NCI-H2107 treated with DMSO at 0.1 percent for 48 hours (cell line): ENCODE measurements around the gene DYNC1H1.

Experiments
- DNase-seq: peaks from one replicate; lab custom pipeline; 2025; ENCODE audit not compliant: unreplicated experiment; lab: John Stamatoyannopoulos, UW

Gene DYNC1H1

DNA sequence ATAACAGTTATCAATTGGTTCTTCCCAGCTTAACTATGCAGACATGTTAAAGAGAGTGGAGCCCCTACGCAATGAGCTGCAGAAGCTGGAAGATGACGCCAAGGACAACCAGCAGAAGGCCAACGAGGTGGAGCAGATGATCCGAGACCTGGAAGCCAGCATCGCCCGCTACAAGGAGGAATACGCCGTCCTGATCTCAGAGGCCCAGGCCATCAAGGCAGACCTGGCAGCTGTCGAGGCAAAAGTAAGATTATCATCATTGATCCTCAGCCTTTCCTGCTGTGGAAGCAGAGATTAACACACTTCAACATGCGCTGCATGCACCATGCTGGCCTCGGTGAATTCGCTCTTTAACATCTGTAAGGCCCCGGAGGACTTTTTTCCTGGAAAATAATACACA is 68.9 kb downstream of the DYNC1H1 start:
- DNase-seq, result no peak

DNA sequence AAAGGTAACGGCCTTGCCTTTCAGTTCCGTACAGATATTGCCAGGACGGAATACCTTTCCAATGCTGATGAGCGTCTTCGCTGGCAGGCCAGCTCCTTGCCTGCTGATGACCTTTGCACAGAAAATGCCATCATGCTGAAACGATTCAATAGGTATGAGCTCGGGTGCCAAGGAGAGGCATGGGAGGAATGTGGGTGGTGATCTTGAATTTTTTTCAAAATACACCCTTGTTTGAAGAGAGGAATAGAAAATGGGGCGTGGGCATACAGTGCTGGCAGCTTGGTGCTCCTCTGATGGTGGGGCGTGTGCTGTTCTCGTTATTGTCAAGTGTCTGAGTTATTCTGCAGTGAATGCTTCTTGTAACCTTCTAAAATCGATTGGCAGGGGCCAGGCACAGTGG is 69.9 kb downstream of the DYNC1H1 start:
- no peak for DNase-seq

- no peak for DNase-seq
Observed at GRCh38 chr14:102035914-102036313, 71.5 kb downstream of the DYNC1H1 start.

GRCh38 chr14:102037686-102038085 is 73.3 kb downstream of the DYNC1H1 start:
- DNase-seq, result no peak

- no peak for DNase-seq
Observed at GRCh38 chr14:102039157-102039556, 74.8 kb downstream of the DYNC1H1 start.

DNA sequence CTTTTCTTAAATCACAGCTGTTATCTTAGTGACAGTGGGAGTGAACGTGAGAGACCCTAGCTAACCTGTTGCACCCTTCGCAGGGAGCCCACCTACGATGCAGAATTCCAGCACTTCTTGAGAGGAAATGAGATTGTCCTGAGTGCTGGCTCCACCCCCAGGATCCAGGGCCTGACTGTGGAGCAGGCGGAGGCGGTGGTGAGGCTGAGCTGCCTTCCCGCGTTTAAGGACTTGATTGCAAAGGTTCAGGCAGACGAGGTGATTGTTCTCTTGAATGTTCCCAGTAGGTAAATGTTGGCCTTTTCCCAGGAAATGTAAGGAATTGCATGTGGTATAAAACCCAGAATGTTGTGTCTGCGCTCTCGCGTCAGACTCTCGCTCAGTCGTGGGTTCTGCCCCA is 75.8 kb downstream of the DYNC1H1 start:
- DNase-seq, result no peak

GRCh38 chr14:102042699-102043098 is 78.3 kb downstream of the DYNC1H1 start:
- DNase-seq, result no peak

DNA sequence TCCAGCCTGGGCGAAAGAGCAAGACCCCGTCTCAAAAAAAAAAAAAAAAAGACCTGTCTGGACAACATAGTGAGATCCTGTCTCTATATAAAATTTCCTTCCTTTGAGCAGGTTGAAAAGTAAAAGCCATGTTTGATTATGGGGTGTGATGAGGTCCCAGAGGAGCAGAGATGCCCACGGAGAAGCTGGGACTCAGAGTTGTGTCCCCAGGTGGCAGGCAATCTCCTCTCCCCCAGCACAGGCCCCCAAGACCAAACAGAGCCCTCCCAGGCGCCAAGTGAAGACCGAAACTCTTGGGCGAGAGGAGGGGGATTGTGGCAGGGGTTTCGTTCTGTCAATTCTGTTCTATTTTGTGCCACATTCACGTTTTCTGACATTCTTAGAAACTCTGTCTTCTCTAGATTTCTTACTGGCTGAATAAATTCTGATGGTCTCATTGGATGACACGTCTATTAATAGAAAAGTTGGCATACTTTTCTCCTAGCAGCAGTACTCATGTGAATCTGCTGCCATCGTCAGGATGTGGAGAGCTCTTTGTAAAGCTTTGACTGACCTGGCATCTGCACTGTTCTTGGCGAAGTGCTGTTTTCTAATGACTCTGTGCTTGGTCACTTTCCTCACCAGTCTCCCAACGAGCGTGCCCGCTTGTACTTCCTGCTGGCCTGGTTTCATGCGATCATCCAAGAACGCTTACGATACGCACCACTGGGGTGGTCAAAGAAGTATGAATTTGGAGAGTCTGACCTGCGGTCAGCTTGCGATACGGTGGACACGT is 79.1 kb downstream of the DYNC1H1 start:
- DNase-seq, result no peak

DNA sequence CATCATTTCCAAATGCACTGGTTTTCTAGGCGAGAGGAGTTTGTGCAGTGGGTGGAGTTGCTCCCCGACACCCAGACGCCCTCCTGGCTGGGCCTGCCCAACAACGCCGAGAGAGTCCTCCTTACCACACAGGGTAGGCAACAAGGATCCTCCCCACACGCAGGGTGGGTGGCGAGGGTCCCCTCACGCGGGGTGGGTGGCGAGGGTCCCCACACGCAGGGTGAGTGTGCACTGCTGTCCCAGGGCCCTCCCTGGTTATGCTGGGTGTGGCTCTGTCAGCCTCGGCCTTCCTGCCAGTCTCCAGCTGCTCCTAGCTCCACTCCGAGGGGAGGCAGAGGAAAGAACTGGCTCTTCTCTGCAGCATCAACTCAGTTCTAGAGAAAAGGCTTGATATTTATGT is 80.2 kb downstream of the DYNC1H1 start:
- DNase-seq, result no peak

GRCh38 chr14:102046337-102047278 is 82.2 kb downstream of the DYNC1H1 start:
- peak; percentile 88 for DNase-seq

GRCh38 chr14:102047808-102048540 is 83.6 kb downstream of the DYNC1H1 start:
- no peak for DNase-seq

DNA sequence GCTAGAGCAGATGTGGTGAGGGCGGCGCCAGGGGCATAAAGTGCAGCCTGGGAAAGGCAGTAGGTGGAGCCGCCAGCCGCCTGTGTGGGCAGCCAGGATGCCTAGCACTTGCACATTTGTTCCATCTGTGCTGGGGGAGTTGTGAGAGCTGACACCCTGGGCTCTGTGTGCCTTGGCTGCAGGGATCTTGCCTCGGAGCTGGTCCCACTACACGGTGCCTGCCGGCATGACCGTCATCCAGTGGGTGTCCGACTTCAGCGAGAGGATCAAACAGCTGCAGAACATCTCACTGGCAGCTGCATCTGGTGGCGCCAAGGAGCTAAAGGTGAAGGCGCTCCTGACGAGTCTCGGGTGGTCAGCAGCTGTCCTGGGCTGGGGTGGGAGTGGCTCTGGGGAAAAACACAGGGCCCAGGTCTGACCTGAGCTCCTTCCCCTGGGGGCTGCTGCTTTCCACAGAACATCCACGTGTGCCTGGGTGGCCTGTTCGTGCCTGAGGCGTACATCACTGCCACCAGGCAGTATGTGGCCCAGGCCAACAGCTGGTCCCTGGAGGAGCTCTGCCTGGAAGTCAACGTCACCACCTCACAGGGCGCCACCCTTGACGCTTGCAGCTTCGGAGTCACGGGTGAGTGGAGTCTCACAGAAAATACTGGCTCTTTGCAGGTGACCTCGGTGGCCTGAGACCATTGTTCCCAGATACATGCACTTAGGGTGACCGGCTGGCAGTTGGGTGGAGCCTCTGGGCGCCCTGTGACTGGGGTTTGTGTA is 85.1 kb downstream of the DYNC1H1 start:
- DNase-seq, result no peak

- no peak for DNase-seq
Observed at GRCh38 chr14:102050026-102050405, 85.6 kb downstream of the DYNC1H1 start.

DNA sequence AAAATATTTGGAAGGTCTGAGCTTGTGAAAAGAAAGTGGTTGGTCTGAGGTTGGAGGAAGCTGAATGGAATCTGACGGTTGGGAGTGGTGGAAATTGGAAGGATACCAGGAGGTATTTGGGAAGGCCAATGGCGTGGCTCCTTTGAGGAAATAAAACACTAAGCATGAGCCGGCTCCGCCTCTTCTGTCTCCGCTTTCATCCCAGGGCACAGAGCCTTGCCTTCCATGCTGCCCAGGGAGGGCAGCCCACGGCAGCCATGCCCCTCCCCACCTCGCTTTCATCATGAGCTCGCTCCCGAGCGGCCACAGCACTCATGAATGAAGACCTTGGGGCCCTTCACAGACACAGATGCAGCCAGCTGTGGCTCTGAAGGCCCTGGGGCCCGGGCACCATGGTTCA is 86.3 kb downstream of the DYNC1H1 start:
- no peak for DNase-seq

GRCh38 chr14:102052522-102052921 is 88.1 kb downstream of the DYNC1H1 start:
- no peak for DNase-seq

- no peak for DNase-seq
Observed at GRCh38 chr14:102055181-102055901, 91.0 kb downstream of the DYNC1H1 start.

GRCh38 chr14:102056694-102057442 is 92.5 kb downstream of the DYNC1H1 start:
- DNase-seq, result no peak

- no peak for DNase-seq
Observed at GRCh38 chr14:102057480-102058114, 93.2 kb downstream of the DYNC1H1 start.

DNA sequence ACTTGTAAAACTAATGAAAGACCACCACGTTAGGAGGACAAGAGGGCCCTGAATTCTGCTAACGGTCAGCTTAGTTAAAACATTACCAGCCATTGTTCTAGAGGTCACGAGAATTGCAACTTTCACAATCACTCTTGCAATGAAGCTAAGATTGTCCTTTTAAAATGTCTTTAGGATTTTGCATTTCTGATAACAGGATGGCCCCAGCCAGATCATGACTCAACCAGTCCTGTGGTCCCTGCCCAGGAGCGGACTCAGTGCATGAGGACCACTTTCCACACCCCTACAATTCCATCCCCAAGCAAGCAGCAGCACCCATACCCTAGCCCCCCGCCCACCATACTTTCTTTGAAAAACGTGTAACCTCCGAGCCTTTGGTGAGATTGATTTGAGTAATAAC is 93.8 kb downstream of the DYNC1H1 start:
- no peak for DNase-seq
